ENCODE measurements around the gene COMMD8. TPM values are rescaled to one million over a fixed set of nuclear protein-coding genes. Genes with fewer than 3 reads are reported as not detected.

Gene COMMD8
- total RNA-seq, 4 donors from 2014 or later: 13.3 to 50.6 (median 26.0) TPM

DNA sequence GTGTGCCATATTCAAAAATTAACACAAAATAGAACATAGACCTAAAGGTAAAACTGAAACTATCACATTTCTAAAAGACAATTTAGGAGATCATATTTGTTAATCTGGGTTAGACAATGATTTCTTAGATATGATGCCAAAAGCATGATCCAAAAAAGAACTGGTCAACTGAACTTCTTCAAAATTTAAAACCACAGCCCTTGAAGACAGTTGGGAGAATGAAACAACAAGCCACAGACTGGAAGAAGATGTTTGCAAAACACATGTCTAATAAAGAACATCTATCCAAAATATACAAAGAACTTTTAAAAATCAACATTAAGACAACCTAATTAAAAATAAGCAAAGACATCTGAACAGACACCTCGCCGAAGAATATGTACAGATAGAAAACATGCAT is 19.5 kb downstream of the COMMD8 start:
- TF ChIP-seq POLR2A (IDR thresholded peaks at IDR 0.05) (no peak), CTCF (IDR thresholded peaks at IDR 0.05) (no peak)
- DNase-seq: no peak
- 94 to 97% methylated on average over 2 of the region's 2 CpGs for WGBS, 2 donors

DNA sequence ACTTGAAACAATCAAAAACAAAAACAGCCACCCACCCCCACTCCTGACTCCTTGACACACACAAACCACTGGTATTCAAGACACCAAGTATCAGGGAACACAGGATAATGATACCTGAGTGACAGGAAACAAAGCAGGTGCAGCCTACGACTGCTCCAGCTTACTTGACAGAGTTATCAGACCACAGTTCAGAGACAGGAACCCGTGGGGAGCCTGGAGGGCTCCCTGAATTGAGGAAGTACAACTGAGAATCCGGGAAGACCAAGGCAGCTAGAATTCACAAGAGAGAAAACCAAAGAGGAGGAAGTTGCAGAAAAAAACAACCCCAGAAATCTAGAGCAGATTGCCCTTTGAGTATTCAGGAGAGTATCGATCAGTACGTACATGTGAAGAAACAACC is 20.5 kb downstream of the COMMD8 start:
- WGBS, 2 donors: 74 to 77% methylated on average over 5 of the region's 5 CpGs
- Histone ChIP-seq H3K36me3 (no peaks in the 10 kb centered on the region), H3K4me1 (no peaks in the 10 kb centered on the region), H3K9me3 (no peaks in the 10 kb centered on the region), H3K27ac (no peak overlapping the region), H3K27me3 (no peaks in the 10 kb centered on the region), H3K4me3 (no peak overlapping the region)
- intact Hi-C loops (cut with DNase I): no loop called here
- TF ChIP-seq CTCF (IDR thresholded peaks at IDR 0.05) (no peak), POLR2A (IDR thresholded peaks at IDR 0.05) (no peak)
- no peak for DNase-seq

More for the DNA sequence above, 19.5 kb downstream of the COMMD8 start:
- H3K4me1 ChIP-seq: no peaks in the 10 kb centered on the region
- H3K27me3 ChIP-seq: no peaks in the 10 kb centered on the region
- no peak overlapping the region for H3K4me3 ChIP-seq
- no peaks in the 10 kb centered on the region for H3K9me3 ChIP-seq
- H3K36me3 ChIP-seq: no peaks in the 10 kb centered on the region
- intact Hi-C loops (cut with DNase I): no loop called here
- H3K27ac ChIP-seq: no peak overlapping the region

DNA sequence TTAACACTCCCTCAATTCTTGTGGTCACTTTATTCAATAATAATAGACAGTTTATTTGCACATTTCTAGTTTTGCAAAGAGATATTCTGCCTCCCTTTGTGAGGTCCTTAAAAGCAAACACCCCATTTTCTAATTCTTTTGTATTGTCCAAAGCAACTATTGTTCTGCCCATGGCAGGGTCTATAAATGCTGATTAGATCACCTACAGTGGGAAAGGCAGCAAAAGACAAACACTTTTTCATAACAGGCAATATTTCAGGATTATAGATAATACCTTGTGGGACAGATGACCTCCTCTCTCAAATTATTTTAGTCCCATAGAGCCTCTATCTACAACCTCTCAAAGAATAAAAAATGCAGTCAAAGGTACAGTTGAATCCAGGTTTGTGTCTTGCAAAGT is 28.6 kb downstream of the COMMD8 start:
- Histone ChIP-seq H3K4me1 (no peaks in the 10 kb centered on the region), H3K36me3 (no peaks in the 10 kb centered on the region), H3K27me3 (no peaks in the 10 kb centered on the region), H3K27ac (no peak overlapping the region), H3K9me3 (no peaks in the 10 kb centered on the region), H3K4me3 (no peak overlapping the region)
- intact Hi-C loops (cut with DNase I): no loop called here
- TF ChIP-seq POLR2A (IDR thresholded peaks at IDR 0.05) (no peak), CTCF (IDR thresholded peaks at IDR 0.05) (no peak)
- no peak for DNase-seq

GRCh38 chr4:47432749-47433148 is 30.8 kb downstream of the COMMD8 start:
- Histone ChIP-seq H3K36me3 (no peaks in the 10 kb centered on the region), H3K4me1 (no peaks in the 10 kb centered on the region), H3K9me3 (no peaks in the 10 kb centered on the region), H3K27ac (no peak overlapping the region), H3K4me3 (no peak overlapping the region), H3K27me3 (no peaks in the 10 kb centered on the region)
- WGBS, 2 donors: 38 to 40% methylated on average over 1 of the region's 1 CpG
- DNase-seq: no peak
- intact Hi-C loops (cut with DNase I): no loop called here
- no peak for TF ChIP-seq POLR2A (IDR thresholded peaks at IDR 0.05)
- no peak for TF ChIP-seq CTCF (IDR thresholded peaks at IDR 0.05)

- no peak overlapping the region for H3K4me3 ChIP-seq
- no peak for TF ChIP-seq CTCF (IDR thresholded peaks at IDR 0.05)
- no peak for TF ChIP-seq POLR2A (IDR thresholded peaks at IDR 0.05)
Measured at GRCh38 chr4:47427935-47428334, 35.6 kb downstream of the COMMD8 start.

More at GRCh38 chr4:47427935-47428334, 35.6 kb downstream of the COMMD8 start:
- no peaks in the 10 kb centered on the region for H3K27me3 ChIP-seq
- intact Hi-C loops (cut with DNase I): no loop called here
- no peak overlapping the region for H3K27ac ChIP-seq
- no peaks in the 10 kb centered on the region for H3K4me1 ChIP-seq
- no peaks in the 10 kb centered on the region for H3K9me3 ChIP-seq
- WGBS, 2 donors: 67 to 78% methylated on average over 2 of the region's 2 CpGs
- no peaks in the 10 kb centered on the region for H3K36me3 ChIP-seq
- DNase-seq: no peak

Measured in esophagus squamous epithelium (tissue), 5 donors.